Skeletal muscle satellite cell (primary cell): ENCODE results near the gene MTFMT.

Experiments used
- H3K27me3 ChIP-seq: 2 replicates; pipeline ENCODE4 v1.7.0; 2013; ENCODE audit warnings: low read length; ENCODE audit not compliant: control insufficient read depth, insufficient read depth
- H3K36me3 ChIP-seq: 2 replicates; pipeline ENCODE4 v1.7.0; 2013; ENCODE audit warnings: mild to moderate bottlenecking, control low read depth, low read length; ENCODE audit not compliant: insufficient read depth
- H3K4me1 ChIP-seq: 2 replicates; pipeline ENCODE4 v1.7.0; 2013; ENCODE audit warnings: low read length; ENCODE audit not compliant: control insufficient read depth, insufficient read depth
- H3K4me2 ChIP-seq: 2 replicates; pipeline ENCODE4 v1.7.0; 2013; ENCODE audit warnings: mild to moderate bottlenecking, low read length
- H3K4me3 ChIP-seq: 2 replicates; pipeline ENCODE4 v1.7.0; 2013; ENCODE audit warnings: low read length
- H3K9ac ChIP-seq: 2 replicates; pipeline ENCODE4 v1.7.0; 2013; ENCODE audit warnings: mild to moderate bottlenecking, low read depth, low read length, moderate library complexity
- H3K9me3 ChIP-seq: replicated peaks from 2 replicates; pipeline ENCODE4 v1.7.0; 2013; ENCODE audit warnings: mild to moderate bottlenecking, control low read depth, low read length

MTFMT gene

DNA sequence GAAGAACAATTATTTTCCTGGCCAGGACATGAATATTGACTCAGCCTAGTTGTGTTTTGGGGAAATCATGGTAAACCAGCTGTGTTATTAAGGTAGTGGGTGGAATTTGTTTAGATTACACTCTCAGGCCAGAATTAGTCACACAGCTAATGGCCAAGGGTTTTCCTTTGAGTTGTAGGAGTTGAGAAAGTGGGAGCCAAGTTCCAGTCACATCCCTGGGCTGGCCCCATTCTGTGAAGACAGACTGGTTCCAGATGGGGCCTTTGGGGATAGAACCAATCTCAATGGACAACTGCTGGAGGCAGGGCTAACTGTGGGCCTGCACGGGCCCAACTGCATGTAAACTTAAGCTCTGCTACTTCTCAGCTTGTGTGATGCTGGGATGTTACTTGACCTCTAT lies 39.7 kb upstream of the MTFMT start:
- Histone ChIP-seq H3K9me3 (no peaks in the 10 kb centered on the region), H3K4me2 (no peak overlapping the region), H3K4me1 (peaks cover 17% of the 10 kb centered on the region), H3K36me3 (no peaks in the 10 kb centered on the region), H3K9ac (no peak overlapping the region), H3K4me3 (no peak overlapping the region), H3K27me3 (peaks cover 43% of the 10 kb centered on the region)

DNA sequence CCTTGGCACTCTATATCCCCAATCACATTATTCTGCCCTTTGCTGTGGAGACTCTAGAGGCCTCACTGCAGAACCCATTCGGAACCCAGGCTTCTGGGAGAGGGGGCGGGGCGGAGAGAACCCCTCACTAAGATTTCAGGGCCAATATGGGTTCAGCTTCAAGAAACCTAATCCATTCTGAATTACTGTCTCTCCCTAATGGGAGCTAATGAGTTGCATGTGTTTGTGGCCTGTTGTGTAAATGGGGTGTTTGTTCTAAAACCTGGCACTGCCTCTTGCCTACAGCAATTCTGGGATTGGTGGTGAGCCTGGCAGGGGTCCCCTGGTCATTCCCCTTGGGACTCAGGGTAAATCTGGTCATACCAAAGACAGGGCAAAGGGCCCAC lies 39.0 kb upstream of the MTFMT start:
- Histone ChIP-seq H3K4me1 (peaks cover 17% of the 10 kb centered on the region), H3K4me3 (no peak overlapping the region)

GRCh38 chr15:65067645-65068402 lies 38.4 kb upstream of the MTFMT start, which contains the start of gene RASL12:
RASL12 (minus strand) TSS chr15:65067991; CDS start chr15:65067835, 156 bp downstream.
- H3K9ac ChIP-seq: no peak within 1 kb of the TSS
- peaks cover 54% of the 10 kb centered on the region for H3K27me3 ChIP-seq

More for the DNA sequence above, 39.0 kb upstream of the MTFMT start:
- no peaks in the 10 kb centered on the region for H3K36me3 ChIP-seq
- H3K27me3 ChIP-seq: peaks cover 49% of the 10 kb centered on the region
- no peaks in the 10 kb centered on the region for H3K9me3 ChIP-seq
- no peak overlapping the region for H3K9ac ChIP-seq
- no peak overlapping the region for H3K4me2 ChIP-seq

GRCh38 chr15:65067317-65067644 lies 37.8 kb upstream of the MTFMT start:
- H3K4me3 ChIP-seq: no peak overlapping the region
- H3K9ac ChIP-seq: no peak overlapping the region
- H3K36me3 ChIP-seq: no peaks in the 10 kb centered on the region
- peak overlapping the region; percentile 36 for H3K4me2 ChIP-seq
- peaks cover 59% of the 10 kb centered on the region for H3K27me3 ChIP-seq
- no peaks in the 10 kb centered on the region for H3K9me3 ChIP-seq
- H3K4me1 ChIP-seq: peaks cover 17% of the 10 kb centered on the region

More at GRCh38 chr15:65067645-65068402, 38.4 kb upstream of the MTFMT start, which contains the start of gene RASL12:
- no peaks in the 10 kb centered on the region for H3K36me3 ChIP-seq
- H3K4me3 ChIP-seq: peak within 1 kb of the TSS; percentile 40
- no peaks in the 10 kb centered on the region for H3K9me3 ChIP-seq
- H3K4me1 ChIP-seq: peaks cover 17% of the 10 kb centered on the region
- peak within 1 kb of the TSS; percentile 36 for H3K4me2 ChIP-seq

- Histone ChIP-seq H3K27me3 (peaks cover 60% of the 10 kb centered on the region), H3K9me3 (no peaks in the 10 kb centered on the region), H3K36me3 (no peaks in the 10 kb centered on the region), H3K9ac (no peak overlapping the region), H3K4me2 (no peak overlapping the region), H3K4me3 (no peak overlapping the region), H3K4me1 (peaks cover 17% of the 10 kb centered on the region)
Measured at GRCh38 chr15:65066635-65067316, 37.3 kb upstream of the MTFMT start.

DNA sequence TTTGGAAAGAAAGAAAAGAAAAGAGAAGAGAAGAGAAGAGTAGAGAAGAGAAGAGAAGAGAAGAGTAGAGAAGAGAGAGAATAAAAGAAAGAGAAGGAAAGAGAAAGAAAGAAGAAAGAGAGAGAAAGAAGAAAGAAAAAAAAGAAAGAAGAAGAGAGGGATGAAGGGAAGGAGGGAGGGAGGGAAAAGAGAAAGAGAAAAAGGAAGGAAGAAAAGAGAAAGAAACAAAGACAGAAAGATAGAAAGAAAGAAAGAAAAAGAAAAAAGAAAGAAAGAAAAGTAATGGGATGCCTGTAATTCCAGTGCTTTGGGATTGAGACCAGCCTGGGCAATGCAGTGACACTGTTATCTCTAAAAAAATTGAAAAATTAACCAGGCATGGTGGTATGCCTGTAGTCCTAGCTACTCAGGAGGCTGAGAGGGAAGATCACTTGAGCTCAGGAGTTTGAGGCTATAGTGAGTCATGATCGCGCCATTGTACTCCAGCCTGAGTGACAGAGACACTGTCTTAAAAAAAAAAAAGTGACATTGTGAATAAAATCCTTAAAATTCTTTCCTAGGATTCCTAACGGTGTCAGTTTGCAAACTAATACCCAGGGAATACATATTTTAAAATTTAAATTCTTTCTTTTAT lies 36.7 kb upstream of the MTFMT start:
- no peaks in the 10 kb centered on the region for H3K9me3 ChIP-seq
- no peaks in the 10 kb centered on the region for H3K36me3 ChIP-seq
- H3K4me1 ChIP-seq: peaks cover 17% of the 10 kb centered on the region
- no peak overlapping the region for H3K4me2 ChIP-seq
- H3K9ac ChIP-seq: no peak overlapping the region
- H3K27me3 ChIP-seq: peaks cover 55% of the 10 kb centered on the region
- no peak overlapping the region for H3K4me3 ChIP-seq

DNA sequence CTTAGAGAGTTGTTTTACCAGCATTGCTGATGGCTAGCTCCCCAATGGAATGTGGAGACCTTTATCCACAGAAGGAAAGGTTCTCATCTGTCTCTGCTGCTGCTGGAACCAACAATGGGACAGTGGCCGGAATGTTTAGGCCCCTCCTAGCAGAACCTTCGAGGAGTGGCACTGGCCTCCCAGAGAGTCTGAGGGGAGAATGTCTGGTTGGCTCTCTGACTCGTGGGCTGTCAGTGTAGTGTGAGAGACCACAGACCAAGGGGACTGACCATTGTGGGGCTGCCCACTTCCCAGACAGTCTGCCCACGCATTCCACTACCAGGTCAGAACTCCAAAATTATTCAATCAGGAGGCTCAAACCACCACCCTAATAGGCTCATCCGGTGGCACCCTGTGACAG lies 33.3 kb upstream of the MTFMT start:
- peaks cover 62% of the 10 kb centered on the region for H3K27me3 ChIP-seq
- H3K9ac ChIP-seq: no peak overlapping the region
- H3K4me1 ChIP-seq: peaks cover under 1% of the 10 kb centered on the region
- no peak overlapping the region for H3K4me3 ChIP-seq
- no peaks in the 10 kb centered on the region for H3K9me3 ChIP-seq
- no peaks in the 10 kb centered on the region for H3K36me3 ChIP-seq
- H3K4me2 ChIP-seq: no peak overlapping the region

DNA sequence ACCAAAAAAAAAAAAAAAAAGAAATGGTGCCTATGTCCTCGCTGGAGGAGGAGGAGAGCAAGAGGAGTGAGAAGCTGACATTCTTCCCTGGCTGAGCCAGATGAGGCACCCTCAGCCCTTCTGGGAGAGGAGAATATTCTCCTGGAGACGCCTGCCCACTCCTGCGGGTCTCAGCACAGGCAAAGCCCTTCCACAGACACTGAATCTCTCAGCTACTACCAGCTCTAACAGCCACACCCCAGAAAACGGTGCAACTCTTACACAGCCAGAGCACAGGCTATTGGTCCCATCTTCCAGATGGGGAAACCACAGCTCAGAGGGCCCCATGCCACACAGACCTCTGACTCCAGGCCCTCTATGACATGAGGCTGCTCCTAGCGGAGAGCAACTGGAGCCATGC lies 32.6 kb upstream of the MTFMT start:
- H3K4me1 ChIP-seq: peaks cover 5% of the 10 kb centered on the region
- H3K4me3 ChIP-seq: no peak overlapping the region
- no peaks in the 10 kb centered on the region for H3K36me3 ChIP-seq
- peaks cover 55% of the 10 kb centered on the region for H3K27me3 ChIP-seq
- no peak overlapping the region for H3K4me2 ChIP-seq
- no peaks in the 10 kb centered on the region for H3K9me3 ChIP-seq
- H3K9ac ChIP-seq: no peak overlapping the region

DNA sequence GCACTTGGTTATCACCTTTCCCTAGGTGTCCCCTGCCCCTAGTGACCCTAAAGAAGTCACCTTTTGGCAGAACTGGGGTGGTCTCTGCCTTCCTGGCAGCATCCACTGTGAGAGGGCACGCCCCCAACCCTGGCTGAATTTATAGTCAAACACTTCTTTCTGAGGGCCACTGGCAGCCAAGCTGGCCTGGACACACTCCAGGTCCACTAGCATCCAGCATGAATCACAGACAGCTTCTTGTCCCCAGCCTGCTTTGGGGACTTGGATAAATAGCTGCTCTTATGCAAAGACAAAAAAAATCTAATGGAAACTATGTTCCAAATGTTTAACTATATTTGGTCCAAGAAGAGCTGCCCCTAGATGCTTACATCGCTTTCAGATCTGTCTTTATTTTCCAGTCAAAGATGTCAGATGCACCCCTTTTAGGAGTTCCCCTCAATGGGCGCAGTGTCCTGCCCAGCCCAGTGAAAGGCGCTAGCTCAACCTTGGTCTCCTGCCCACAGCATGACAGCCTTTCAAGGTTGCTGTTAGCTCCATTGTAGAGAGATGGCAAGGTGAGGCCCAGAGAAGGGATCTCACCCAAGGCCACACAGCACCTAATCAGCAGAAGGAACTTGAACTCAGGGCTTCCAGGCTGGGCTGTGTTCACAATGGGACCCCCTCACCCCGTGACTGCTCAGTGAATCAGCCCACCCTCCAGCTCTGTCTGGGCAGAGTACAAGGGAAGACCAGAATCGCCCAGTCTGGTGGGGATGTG lies 31.4 kb upstream of the MTFMT start:
- H3K27me3 ChIP-seq: peaks cover 46% of the 10 kb centered on the region
- peaks cover 6% of the 10 kb centered on the region for H3K4me1 ChIP-seq
- no peaks in the 10 kb centered on the region for H3K36me3 ChIP-seq
- no peak overlapping the region for H3K4me2 ChIP-seq
- H3K9ac ChIP-seq: no peak overlapping the region
- H3K9me3 ChIP-seq: no peaks in the 10 kb centered on the region
- no peak overlapping the region for H3K4me3 ChIP-seq

GRCh38 chr15:65059931-65060596 lies 30.6 kb upstream of the MTFMT start:
- Histone ChIP-seq H3K4me1 (peaks cover 8% of the 10 kb centered on the region), H3K36me3 (no peaks in the 10 kb centered on the region), H3K4me3 (no peak overlapping the region), H3K9me3 (no peaks in the 10 kb centered on the region), H3K9ac (no peak overlapping the region), H3K4me2 (no peak overlapping the region), H3K27me3 (peaks cover 42% of the 10 kb centered on the region)

DNA sequence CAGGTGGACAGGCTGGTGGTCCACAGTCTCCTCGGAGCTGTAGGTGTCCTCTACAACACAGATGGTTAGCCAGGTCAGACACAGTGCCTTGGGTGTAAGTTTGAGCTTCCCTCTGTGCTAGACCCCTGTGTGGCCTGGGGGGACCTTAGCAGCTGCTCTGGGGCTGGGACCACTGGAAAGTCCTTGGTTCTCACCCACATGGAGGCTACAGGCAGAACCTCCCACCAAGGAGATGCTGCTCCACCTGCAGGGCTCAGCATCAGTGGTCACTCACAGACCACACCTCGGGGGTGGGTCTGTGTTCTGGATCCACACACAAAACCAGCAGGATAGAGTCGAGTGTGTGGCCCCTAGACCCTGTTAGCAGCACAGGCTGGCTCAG lies 29.9 kb upstream of the MTFMT start:
- Histone ChIP-seq H3K4me2 (no peak overlapping the region), H3K36me3 (no peaks in the 10 kb centered on the region), H3K4me3 (no peak overlapping the region), H3K27me3 (peaks cover 37% of the 10 kb centered on the region), H3K9me3 (no peaks in the 10 kb centered on the region), H3K9ac (no peak overlapping the region), H3K4me1 (peaks cover 8% of the 10 kb centered on the region)
